Measurements from ENCODE around the gene CYTH2.

CYTH2 gene

GRCh38 chr19:48452289-48453190 lies 16.6 kb upstream of the CYTH2 start:
- DNase-seq (ENCODE audit: low read depth in 3 of 3) = no peak

- DNase-seq (ENCODE audit: low read depth in 3 of 3) = no peak
These were observed 14.9 kb upstream of the CYTH2 start for GRCh38 chr19:48454150-48454730.

- no peak for DNase-seq (ENCODE audit: low read depth in 3 of 3)
These were observed 13.8 kb upstream of the CYTH2 start, which contains the start of gene KCNJ14 for GRCh38 chr19:48455171-48455907. Gene KCNJ14, plus strand, starts transcription at chr19:48455574. Its CDS starts 6,151 bp downstream, at chr19:48461725.

DNA sequence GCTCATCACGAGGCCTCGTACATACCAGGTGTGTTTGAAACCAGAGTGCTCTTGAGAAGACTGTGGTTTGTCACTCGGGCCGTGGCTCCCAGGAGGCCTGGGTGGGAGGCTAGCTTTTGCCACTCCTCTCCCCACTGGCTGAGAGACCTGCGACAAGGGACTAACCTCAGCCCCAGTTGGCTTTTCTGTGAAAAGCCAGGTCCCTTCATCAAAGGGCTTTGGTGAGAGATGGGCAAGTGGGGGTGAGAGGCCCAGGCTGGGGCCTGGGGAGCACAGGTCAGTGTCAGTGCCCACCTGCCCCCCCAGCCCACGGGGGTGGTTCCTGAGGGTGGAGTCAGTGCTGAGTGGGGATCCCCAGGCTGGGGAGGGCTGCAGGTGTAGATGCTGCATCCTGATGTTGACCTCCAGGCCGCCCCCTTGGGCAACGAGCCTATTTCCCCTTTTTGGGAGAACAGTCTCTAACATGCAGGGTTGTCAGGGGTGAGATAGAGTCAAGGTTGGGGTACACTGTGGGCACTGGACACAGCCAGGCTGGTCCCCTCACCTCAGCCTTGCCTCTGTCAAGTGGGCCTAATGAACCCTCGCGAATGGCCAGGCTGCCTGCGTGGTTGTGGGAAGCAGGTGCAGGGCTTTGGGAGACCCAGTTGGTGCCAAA lies 13.1 kb upstream of the CYTH2 start:
- DNase-seq (ENCODE audit: low read depth in 3 of 3) = no peak

DNA sequence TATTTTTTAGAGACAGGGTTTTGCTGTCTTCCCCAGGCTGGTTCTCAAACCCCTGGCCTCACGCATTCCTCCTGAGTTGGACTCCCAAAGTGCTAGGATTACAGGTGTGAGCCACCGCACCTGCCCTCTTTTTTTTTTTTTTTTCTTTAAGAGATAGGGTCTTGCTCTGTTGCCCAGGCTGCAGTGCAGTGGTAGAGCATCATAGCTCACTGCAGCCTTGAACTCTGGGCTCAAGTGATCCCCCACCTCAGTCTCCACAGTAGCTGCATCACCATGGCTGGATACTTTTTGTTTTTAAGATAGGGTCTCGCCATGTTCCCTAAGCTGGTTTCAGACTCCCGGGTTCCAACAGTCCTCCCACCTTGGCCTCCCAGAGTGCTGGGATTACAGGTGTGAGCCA lies 12.3 kb upstream of the CYTH2 start:
- DNase-seq (ENCODE audit: low read depth in 3 of 3) = no peak

- DNase-seq (ENCODE audit: low read depth in 3 of 3) = no peak
These were observed 11.2 kb upstream of the CYTH2 start for GRCh38 chr19:48458016-48458415.

DNA sequence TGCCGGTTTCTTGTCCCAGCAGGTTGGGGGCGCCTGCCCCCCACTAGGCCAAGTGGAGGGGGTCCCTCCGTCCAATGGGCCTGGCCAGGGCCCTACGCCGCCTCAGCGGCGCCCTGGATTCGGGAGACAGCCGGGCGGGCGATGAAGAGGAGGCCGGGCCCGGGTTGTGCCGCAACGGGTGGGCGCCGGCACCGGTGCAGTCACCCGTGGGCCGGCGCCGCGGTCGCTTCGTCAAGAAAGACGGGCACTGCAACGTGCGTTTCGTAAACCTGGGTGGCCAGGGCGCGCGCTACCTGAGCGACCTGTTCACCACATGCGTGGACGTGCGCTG lies 7.6 kb upstream of the CYTH2 start:
- DNase-seq (ENCODE audit: low read depth in 3 of 3) = no peak

DNA sequence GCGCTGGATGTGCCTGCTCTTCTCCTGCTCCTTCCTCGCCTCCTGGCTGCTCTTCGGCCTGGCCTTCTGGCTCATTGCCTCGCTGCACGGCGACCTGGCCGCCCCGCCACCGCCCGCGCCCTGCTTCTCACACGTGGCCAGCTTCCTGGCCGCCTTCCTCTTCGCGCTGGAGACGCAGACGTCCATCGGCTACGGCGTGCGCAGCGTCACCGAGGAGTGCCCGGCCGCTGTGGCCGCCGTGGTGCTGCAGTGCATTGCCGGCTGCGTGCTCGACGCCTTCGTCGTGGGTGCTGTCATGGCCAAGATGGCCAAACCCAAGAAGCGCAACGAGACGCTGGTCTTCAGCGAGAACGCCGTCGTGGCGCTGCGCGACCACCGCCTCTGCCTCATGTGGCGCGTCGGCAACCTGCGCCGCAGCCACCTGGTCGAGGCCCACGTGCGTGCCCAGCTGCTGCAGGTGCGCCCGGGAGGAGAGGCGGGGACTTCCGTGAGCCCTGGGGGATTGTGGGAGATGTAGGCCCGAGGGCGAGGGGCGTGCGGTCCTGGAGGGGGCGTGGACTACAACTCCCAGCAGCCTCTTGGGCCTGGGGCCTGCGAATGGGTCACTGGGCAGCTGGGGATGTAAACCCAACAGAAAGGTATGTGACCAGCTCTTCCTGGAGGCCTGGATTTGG lies 7.0 kb upstream of the CYTH2 start:
- no peak for DNase-seq (ENCODE audit: low read depth in 3 of 3)

GRCh38 chr19:48465215-48465614 lies 4.0 kb upstream of the CYTH2 start:
- DNase-seq (ENCODE audit: low read depth in 3 of 3) = no peak

GRCh38 chr19:48466561-48467325 lies 2.4 kb upstream of the CYTH2 start:
- no peak for DNase-seq (ENCODE audit: low read depth in 3 of 3)

- DNase-seq (ENCODE audit: low read depth in 3 of 3) = peak; percentile 97 to 100 (median 99)
These were observed 339 bp upstream of the CYTH2 start for GRCh38 chr19:48468772-48469288.

- DNase-seq (ENCODE audit: low read depth in 3 of 3) = no peak
These were observed 938 bp downstream of the CYTH2 start for GRCh38 chr19:48469934-48470680.

GRCh38 chr19:48470856-48471255 lies 1.7 kb downstream of the CYTH2 start:
- no peak for DNase-seq (ENCODE audit: low read depth in 3 of 3)

- DNase-seq (ENCODE audit: low read depth in 3 of 3) = no peak
These were observed 2.7 kb downstream of the CYTH2 start for GRCh38 chr19:48471836-48472235.

GRCh38 chr19:48473161-48473966 lies 4.2 kb downstream of the CYTH2 start:
- DNase-seq (ENCODE audit: low read depth in 3 of 3) = no peak

DNA sequence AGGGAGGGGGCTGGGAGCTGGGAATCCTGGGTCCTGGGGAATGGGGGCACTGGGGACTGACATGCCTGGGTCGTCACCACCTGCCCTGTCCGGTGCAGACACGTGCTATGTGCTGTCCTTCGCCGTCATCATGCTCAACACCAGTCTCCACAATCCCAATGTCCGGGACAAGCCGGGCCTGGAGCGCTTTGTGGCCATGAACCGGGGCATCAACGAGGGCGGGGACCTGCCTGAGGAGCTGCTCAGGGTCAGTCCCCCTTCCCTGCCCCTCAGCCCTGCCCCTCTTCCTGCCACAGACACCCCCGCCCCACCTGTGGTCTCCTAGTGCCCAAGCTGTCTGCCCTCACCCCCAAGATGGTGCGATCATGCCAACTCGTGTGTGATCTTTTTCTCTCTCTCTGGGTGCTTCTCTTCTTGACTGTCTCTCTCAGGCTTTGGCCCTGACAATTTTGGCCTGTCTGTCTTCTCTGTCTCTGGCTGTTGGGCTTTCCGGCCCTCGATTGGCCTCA lies 5.0 kb downstream of the CYTH2 start:
- DNase-seq (ENCODE audit: low read depth in 3 of 3) = no peak

- DNase-seq (ENCODE audit: low read depth in 3 of 3) = no peak
These were observed 6.3 kb downstream of the CYTH2 start for GRCh38 chr19:48475369-48476068.

DNA sequence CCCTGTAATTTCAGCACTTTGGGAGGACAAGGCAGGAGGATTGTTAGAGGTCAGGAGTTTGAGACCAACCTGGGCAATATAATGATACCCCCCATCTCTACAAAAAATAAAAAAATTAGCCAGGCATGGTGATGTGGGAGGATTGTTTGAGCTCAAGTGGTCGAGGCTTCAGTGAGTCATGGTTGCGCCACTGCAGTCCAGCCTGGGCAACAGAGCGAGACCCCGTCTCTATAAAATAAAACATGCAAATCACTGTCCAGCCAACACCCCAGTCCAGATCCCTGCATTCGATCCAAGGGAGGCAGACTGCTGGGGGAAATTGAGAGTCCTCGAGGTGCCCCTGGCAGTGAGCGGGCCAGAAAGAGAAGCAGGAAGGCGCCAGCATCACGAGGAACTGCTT lies 7.0 kb downstream of the CYTH2 start:
- DNase-seq (ENCODE audit: low read depth in 3 of 3) = no peak
